Measurements from ENCODE around the gene PPP2R2D.

- no peak for TF ChIP-seq CTCF (IDR thresholded peaks at IDR 0.05)
- no peak for TF ChIP-seq POLR2A (IDR thresholded peaks at IDR 0.05)
Observed at GRCh38 chr10:131935260-131935659, 34.5 kb downstream of the PPP2R2D start.
